B cell (primary cell): ENCODE measurements around the gene HAS3. TPM values are rescaled to one million over a fixed set of nuclear protein-coding genes. Genes with fewer than 3 reads are reported as not detected.

Source experiments
- ATAC-seq: fragments of 200-7000 bp; cut with Tn5 transposase; one replicate; pipeline ENCODE4 v1.10.0; 2021; ENCODE audit warnings: low read depth, mild to moderate bottlenecking, moderate number of reproducible peaks, moderate library complexity
- CTCF ChIA-PET: fragments of 350-600 bp; sonication (Branson Sonifier 250); formaldehyde crosslinking; loops from one replicate; lab custom pipeline; 2021; ENCODE audit warnings: antibody characterized with exemption, inconsistent platforms; lab: Charles Lee
- POLR2A ChIA-PET: fragments of 350-600 bp; sonication (Branson Sonifier 250); formaldehyde crosslinking; loops from one replicate; lab custom pipeline; 2021; ENCODE audit warnings: antibody characterized with exemption; lab: Charles Lee
- DNase-seq: peaks from one replicate; pipeline ENCODE4 v3.0.0; 2013
- H2AFZ ChIP-seq: 2 replicates; pipeline ENCODE4 v1.6.1; 2012; ENCODE audit warnings: mild to moderate bottlenecking, low read depth, low read length; ENCODE audit not compliant: insufficient read depth, poor library complexity, severe bottlenecking
- H3K27ac ChIP-seq, 2 donors: 1 replicate in 1 of 2; 2 replicates in 1 of 2; pipeline ENCODE4 v1.5.1; 2012 to 2013; ENCODE audit warnings: low read length in 2 of 2, mild to moderate bottlenecking in 2 of 2, moderate library complexity in 1 of 2
- H3K27me3 ChIP-seq, 4 experiments: fragments of 200-600 bp in 1 of 4; sonication (generic) in 1 of 4; replicated peaks in 1 of 4; 1 replicate in 2 of 4; 2 replicates in 2 of 4; pipeline versions ENCODE4 v1.6.1 to v1.7.0; 2013 to 2016; ENCODE audit warnings: low read length in 3 of 4, mild to moderate bottlenecking in 2 of 4, mixed read lengths in 1 of 4, moderate library complexity in 1 of 4; ENCODE audit not compliant: insufficient read depth in 4 of 4, control insufficient read depth in 3 of 4; ENCODE audit errors: control extremely low read depth in 1 of 4
- H3K36me3 ChIP-seq, 2 experiments: replicated peaks in 1 of 2; 1 replicate in 1 of 2; 2 replicates in 1 of 2; pipeline versions ENCODE4 v1.6.1 to v1.7.1; 2013; ENCODE audit warnings: low read length in 1 of 2; ENCODE audit not compliant: insufficient read depth in 2 of 2, control insufficient read depth in 1 of 2; ENCODE audit errors: control extremely low read depth in 1 of 2, extremely low read depth in 1 of 2
- H3K4me1 ChIP-seq, 2 donors: fragments of 200-600 bp in 1 of 2; sonication (generic) in 1 of 2; 1 replicate in 1 of 2; 2 replicates in 1 of 2; pipeline versions ENCODE4 v1.5.1 to v1.6.1; 2013 to 2017; ENCODE audit warnings: low read length in 2 of 2; ENCODE audit not compliant: control insufficient read depth in 2 of 2, insufficient read depth in 2 of 2
- H3K4me2 ChIP-seq: replicated peaks from 2 replicates; pipeline ENCODE3; 2012; ENCODE audit warnings: mild to moderate bottlenecking, low read depth, low read length; ENCODE audit not compliant: poor library complexity, severe bottlenecking
- H3K4me3 ChIP-seq, 5 experiments: fragments of 200-600 bp in 1 of 5; sonication (generic) in 1 of 5; 1 replicate in 3 of 5; 2 replicates in 2 of 5; pipeline versions ENCODE4 v1.5.1 to v1.7.0; 2011 to 2016; ENCODE audit warnings: low read length in 4 of 5, mild to moderate bottlenecking in 4 of 5, low read depth in 2 of 5, control low read depth in 1 of 5, moderate library complexity in 1 of 5; ENCODE audit not compliant: insufficient read depth in 1 of 5; ENCODE audit errors: control extremely low read depth in 1 of 5, extremely low read depth in 1 of 5
- H3K79me2 ChIP-seq: fragments of 200-600 bp; sonication (generic); one replicate; pipeline ENCODE4 v1.6.0; 2016; ENCODE audit warnings: low read length; ENCODE audit not compliant: control insufficient read depth, insufficient read depth
- H3K9ac ChIP-seq: fragments of 200-600 bp; sonication (generic); 2 replicates; pipeline ENCODE4 v1.6.1; 2017; ENCODE audit warnings: mild to moderate bottlenecking, low read length, moderate library complexity
- H3K9me3 ChIP-seq, 3 donors: one replicate each; pipeline versions ENCODE4 v1.6.1 to v1.7.1; 2013; ENCODE audit warnings: low read length in 2 of 3; ENCODE audit not compliant: control insufficient read depth in 2 of 3, insufficient read depth in 1 of 3; ENCODE audit errors: control extremely low read depth in 1 of 3
- H4K20me1 ChIP-seq: 2 replicates; pipeline ENCODE4 v1.6.0; 2012; ENCODE audit warnings: mild to moderate bottlenecking, low read length; ENCODE audit not compliant: insufficient read depth, control insufficient read depth, poor library complexity, severe bottlenecking
- H3K27ac Mint-ChIP-seq: one replicate; pipeline ENCODE4 v1.8.0; 2021; ENCODE audit warnings: mixed read lengths
- H3K27me3 Mint-ChIP-seq: one replicate; pipeline ENCODE4 v1.8.0; 2021; ENCODE audit warnings: mixed read lengths
- H3K4me1 Mint-ChIP-seq: one replicate; pipeline ENCODE4 v1.8.0; 2021; ENCODE audit warnings: mixed read lengths
- H3K4me3 Mint-ChIP-seq: one replicate; pipeline ENCODE4 v1.8.0; 2021; ENCODE audit warnings: mixed read lengths
- H3K9me3 Mint-ChIP-seq: one replicate; pipeline ENCODE4 v1.8.0; 2022; ENCODE audit warnings: mixed read lengths; ENCODE audit not compliant: insufficient read depth
- EZH2 ChIP-seq: IDR thresholded peaks from 2 replicates; pipeline ENCODE4 v1.6.1; 2012; ENCODE audit warnings: borderline replicate concordance, low read depth, mild to moderate bottlenecking, moderate library complexity, low read length; ENCODE audit not compliant: insufficient read depth, poor library complexity, severe bottlenecking
- WGBS: methylation state at CpG from one replicate; pipeline ENCODE4 v1.1.5; 2013; ENCODE audit warnings: missing lambda C conversion rate; ENCODE audit not compliant: insufficient coverage; 5-methylcytosine and 5-hydroxymethylcytosine counted together
- intact Hi-C: fragments of 100-400 bp; cut with micrococcal nuclease; formaldehyde crosslinking; loops from one replicate; pipeline ENCODE4 v1.10.0; 2022
- polyA plus RNA-seq: library from polyadenylated mRNA; depleted of rRNA; stranded (reverse); fragments of >200 nt; gene quantifications from 2 replicates; pipeline ENCODE4 v1.2.3, GENCODE V29; 2012
- total RNA-seq, 2 donors: library from RNA; stranded (reverse); fragments of 120-200 nt in 1 of 2; gene quantifications; 1 replicate in 1 of 2; 2 replicates in 1 of 2; pipeline versions ENCODE4 v1.2.3 to v1.2.4, GENCODE V29; 2013 to 2022
- TF ChIP-seq, protein P1 (sequence below): fragments of 200-600 bp; IDR thresholded peaks from one replicate; pipeline ENCODE4 v1.8.0; 2022; ENCODE audit warnings: antibody characterized with exemption, mild to moderate bottlenecking

Gene HAS3
- total and polyA plus RNA-seq, 2 donors (not counting 1 experiment from before 2014, with no cell fraction given) = 1.4 to 2.6 TPM

DNA sequence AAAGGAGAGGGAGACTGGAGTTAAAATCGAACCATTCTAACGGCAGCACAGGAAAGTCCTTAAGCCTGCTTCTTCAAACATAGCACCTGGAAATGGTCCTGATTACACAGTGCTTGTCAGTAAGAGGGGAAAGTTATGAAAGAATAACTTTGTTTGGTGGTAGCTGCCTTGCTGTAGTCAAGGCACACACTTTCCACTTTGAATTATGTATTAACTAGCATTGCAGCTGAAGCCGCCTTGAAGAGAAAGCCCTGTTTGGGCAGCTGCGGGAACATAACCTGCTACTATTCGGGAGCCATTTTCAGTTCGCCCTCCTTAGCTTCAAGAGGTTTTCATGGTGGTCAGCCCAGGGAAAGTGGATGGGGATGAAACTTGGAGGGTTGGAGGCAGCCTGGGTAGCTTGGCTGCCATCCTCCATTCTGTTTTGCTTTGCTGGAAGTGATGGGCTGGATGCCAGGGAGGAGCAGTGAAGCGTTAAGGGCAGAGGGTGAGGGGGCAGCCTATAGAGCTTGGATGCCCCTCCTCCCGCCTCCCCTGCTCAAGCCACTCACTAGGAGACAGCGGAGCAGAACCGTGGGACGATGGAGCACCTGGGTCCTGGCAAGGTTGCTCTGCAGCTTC lies 5.3 kb upstream of the HAS3 start:
- WGBS = 94% methylated on average over 10 of the region's 11 CpGs
- intact Hi-C loops = no loop called here
- TF ChIP-seq, protein P1, sequence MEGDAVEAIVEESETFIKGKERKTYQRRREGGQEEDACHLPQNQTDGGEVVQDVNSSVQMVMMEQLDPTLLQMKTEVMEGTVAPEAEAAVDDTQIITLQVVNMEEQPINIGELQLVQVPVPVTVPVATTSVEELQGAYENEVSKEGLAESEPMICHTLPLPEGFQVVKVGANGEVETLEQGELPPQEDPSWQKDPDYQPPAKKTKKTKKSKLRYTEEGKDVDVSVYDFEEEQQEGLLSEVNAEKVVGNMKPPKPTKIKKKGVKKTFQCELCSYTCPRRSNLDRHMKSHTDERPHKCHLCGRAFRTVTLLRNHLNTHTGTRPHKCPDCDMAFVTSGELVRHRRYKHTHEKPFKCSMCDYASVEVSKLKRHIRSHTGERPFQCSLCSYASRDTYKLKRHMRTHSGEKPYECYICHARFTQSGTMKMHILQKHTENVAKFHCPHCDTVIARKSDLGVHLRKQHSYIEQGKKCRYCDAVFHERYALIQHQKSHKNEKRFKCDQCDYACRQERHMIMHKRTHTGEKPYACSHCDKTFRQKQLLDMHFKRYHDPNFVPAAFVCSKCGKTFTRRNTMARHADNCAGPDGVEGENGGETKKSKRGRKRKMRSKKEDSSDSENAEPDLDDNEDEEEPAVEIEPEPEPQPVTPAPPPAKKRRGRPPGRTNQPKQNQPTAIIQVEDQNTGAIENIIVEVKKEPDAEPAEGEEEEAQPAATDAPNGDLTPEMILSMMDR = no peak
- TF ChIP-seq EZH2 = no peak
- H3K79me2 ChIP-seq = no peaks in the 10 kb centered on the region
- ATAC-seq = no peak
- peaks cover 0 to 10% (median 5%) of the 10 kb centered on the region in 4 experiments for H3K27me3 ChIP-seq
- peaks cover under 1 to 1% of the 10 kb centered on the region in 2 donors for H3K4me1 ChIP-seq
- DNase-seq = no peak
- no peak overlapping the region for H3K4me2 ChIP-seq
- no peaks in the 10 kb centered on the region for H3K9me3 ChIP-seq
- no peaks in the 10 kb centered on the region for H4K20me1 ChIP-seq
- POLR2A ChIA-PET = no interaction called here
- H3K27me3 Mint-ChIP-seq = peaks cover 12% of the 10 kb centered on the region
- no peak overlapping the region for H3K4me3 ChIP-seq
- CTCF ChIA-PET = interaction anchor here (0.9 kb wide), 1 partner anchor 23 kb away, joined by 4 read pairs; no protein-coding TSS in a partner anchor
- no peak overlapping the region for H2AFZ ChIP-seq
- H3K4me1 Mint-ChIP-seq = peaks cover under 1% of the 10 kb centered on the region
- H3K4me3 Mint-ChIP-seq = no peak overlapping the region
- no peak overlapping the region for H3K9ac ChIP-seq
- no peaks in the 10 kb centered on the region for H3K9me3 Mint-ChIP-seq
- H3K27ac ChIP-seq = no peak overlapping the region
- H3K27ac Mint-ChIP-seq = no peak overlapping the region
- H3K36me3 ChIP-seq = no peaks in the 10 kb centered on the region
